Astrocyte of the cerebellum (primary cell): Measurements from ENCODE around the gene FAM3B.
"Not testable (repeated sequence)": the region's sequence is repeated elsewhere in the genome, so short reads cannot be mapped to it uniquely, and the experiment has no call there.

Experiments used
- DNase-seq: peaks from one replicate; pipeline ENCODE4 v3.0.0-alpha.2; 2011; ENCODE audit warnings: low read depth
- H3K4me3 ChIP-seq: 2 replicates; pipeline ENCODE4 v1.5.1; 2011; ENCODE audit warnings: mild to moderate bottlenecking, low read depth, low read length, moderate library complexity
- in situ Hi-C: cut with HindIII; loops from 2 replicates; pipeline ENCODE4 v1.10.0; 2017; ENCODE audit warnings: low sequenced_read_pairs
- TF ChIP-seq, protein P1 (sequence below): IDR thresholded peaks from 2 replicates; pipeline ENCODE4 v1.5.1; 2012; ENCODE audit warnings: low read length, low read depth, moderate library complexity, mild to moderate bottlenecking; ENCODE audit errors: missing control alignments

The FAM3B gene

DNA sequence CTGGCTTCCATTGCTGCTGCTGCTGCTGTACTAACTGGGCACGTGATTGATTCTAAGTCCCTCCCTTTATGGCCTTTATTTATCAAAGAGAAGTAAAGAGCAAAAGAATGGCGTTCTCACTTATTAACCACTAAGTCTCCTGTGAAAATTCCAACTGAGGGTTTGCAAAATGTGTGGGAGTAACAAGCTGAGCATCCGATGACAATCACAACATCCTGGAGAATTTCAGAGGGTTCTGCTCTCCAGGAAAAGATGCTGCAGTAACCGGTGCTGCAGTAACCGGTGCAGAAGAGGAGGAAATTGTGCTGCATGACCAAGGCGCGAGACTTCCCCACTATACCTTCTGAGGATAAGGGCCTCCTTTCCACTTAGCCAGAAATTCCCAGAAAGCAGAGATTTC lies 32.5 kb downstream of the FAM3B start:
- no peak overlapping the region for H3K4me3 ChIP-seq
- in situ Hi-C loops, result no loop called here
- TF ChIP-seq, protein P1, sequence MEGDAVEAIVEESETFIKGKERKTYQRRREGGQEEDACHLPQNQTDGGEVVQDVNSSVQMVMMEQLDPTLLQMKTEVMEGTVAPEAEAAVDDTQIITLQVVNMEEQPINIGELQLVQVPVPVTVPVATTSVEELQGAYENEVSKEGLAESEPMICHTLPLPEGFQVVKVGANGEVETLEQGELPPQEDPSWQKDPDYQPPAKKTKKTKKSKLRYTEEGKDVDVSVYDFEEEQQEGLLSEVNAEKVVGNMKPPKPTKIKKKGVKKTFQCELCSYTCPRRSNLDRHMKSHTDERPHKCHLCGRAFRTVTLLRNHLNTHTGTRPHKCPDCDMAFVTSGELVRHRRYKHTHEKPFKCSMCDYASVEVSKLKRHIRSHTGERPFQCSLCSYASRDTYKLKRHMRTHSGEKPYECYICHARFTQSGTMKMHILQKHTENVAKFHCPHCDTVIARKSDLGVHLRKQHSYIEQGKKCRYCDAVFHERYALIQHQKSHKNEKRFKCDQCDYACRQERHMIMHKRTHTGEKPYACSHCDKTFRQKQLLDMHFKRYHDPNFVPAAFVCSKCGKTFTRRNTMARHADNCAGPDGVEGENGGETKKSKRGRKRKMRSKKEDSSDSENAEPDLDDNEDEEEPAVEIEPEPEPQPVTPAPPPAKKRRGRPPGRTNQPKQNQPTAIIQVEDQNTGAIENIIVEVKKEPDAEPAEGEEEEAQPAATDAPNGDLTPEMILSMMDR, result no peak

GRCh38 chr21:41349619-41350390 lies 33.2 kb downstream of the FAM3B start:
- DNase-seq, result no peak
- in situ Hi-C loops, result no loop called here
- no peak overlapping the region for H3K4me3 ChIP-seq
- TF ChIP-seq, protein P1, result no peak

More for the DNA sequence above, 32.5 kb downstream of the FAM3B start:
- DNase-seq, result no peak

- no peak for DNase-seq
- in situ Hi-C loops, result no loop called here
- H3K4me3 ChIP-seq, result no peak overlapping the region
- TF ChIP-seq, protein P1, result no peak
Measured at GRCh38 chr21:41350436-41351155, 34.0 kb downstream of the FAM3B start.

GRCh38 chr21:41357546-41357945 lies 40.9 kb downstream of the FAM3B start:
- no peak overlapping the region for H3K4me3 ChIP-seq
- TF ChIP-seq, protein P1, result no peak
- in situ Hi-C loops, result no loop called here
- DNase-seq, result no peak

- TF ChIP-seq, protein P1, result no peak
- H3K4me3 ChIP-seq, result no peak overlapping the region
- DNase-seq, result no peak
- in situ Hi-C loops, result no loop called here
Measured at GRCh38 chr21:41358193-41359166, 41.9 kb downstream of the FAM3B start.

GRCh38 chr21:41359286-41359685 lies 42.7 kb downstream of the FAM3B start:
- DNase-seq, result no peak
- H3K4me3 ChIP-seq, result no peak overlapping the region
- TF ChIP-seq, protein P1, result no peak
- in situ Hi-C loops, result no loop called here

- H3K4me3 ChIP-seq, DNase-seq, in situ Hi-C loops: not testable (repeated sequence)
Measured at GRCh38 chr21:41359754-41360071, 43.1 kb downstream of the FAM3B start.
